ENCODE results near the gene LRRC27. TPM values are rescaled to one million over a fixed set of nuclear protein-coding genes. Genes with fewer than 3 reads are reported as not detected.

LRRC27 gene
- total and polyA plus RNA-seq, 4 experiments from 2014 or later: 0.90 to 3.8 (median 3.0) TPM

GRCh38 chr10:132418527-132419416 lies 86.8 kb downstream of the LRRC27 start:
- Mint-ChIP-seq H3K4me3 (no peak overlapping the region), H3K27me3 (no peaks in the 10 kb centered on the region), H3K4me1 (peaks cover 10 to 35% (median 21%) of the 10 kb centered on the region in 4 donors), H3K27ac (peak overlapping the region in 3 of 7 donors; percentile 42 to 57 (median 57)), H3K9me3 (no peaks in the 10 kb centered on the region), H3K36me3 (peaks cover 8 to 12% of the 10 kb centered on the region in 2 donors)
- ChIA-PET CTCF (ENCODE audit: partially characterized antibody) (interaction anchor here (1.3 kb wide), 1 partner anchor 28 kb away, joined by 3 read pairs; no protein-coding TSS in a partner anchor), POLR2A (ENCODE audit: partially characterized antibody) (no interaction called here)
- Histone ChIP-seq H3K27ac (ENCODE audit: low read depth, low read length) (no peak overlapping the region), H3K27me3 (ENCODE audit: insufficient read depth, low read length) (no peaks in the 10 kb centered on the region), H3K36me3 (ENCODE audit: insufficient read depth, low read length) (no peaks in the 10 kb centered on the region), H3K9me3 (ENCODE audit: control insufficient read depth in 1 of 2, low read length in 2 of 2) (no peaks in the 10 kb centered on the region), H3K4me1 (ENCODE audit: insufficient read depth, low read length) (peaks cover 18% of the 10 kb centered on the region), H3K4me3 (ENCODE audit: low read length in 2 of 2) (no peak overlapping the region)
- DNase-seq: peak in 1 of 5 donors; percentile 36
- intact Hi-C loops (cut with micrococcal nuclease): no loop called here

GRCh38 chr10:132419538-132420468 lies 87.8 kb downstream of the LRRC27 start:
- Mint-ChIP-seq H3K4me3 (no peak overlapping the region), H3K9me3 (no peaks in the 10 kb centered on the region), H3K36me3 (peaks cover 8% of the 10 kb centered on the region in 2 donors), H3K27ac (peak overlapping the region in 4 of 7 donors; percentile 27 to 73 (median 51)), H3K27me3 (no peaks in the 10 kb centered on the region), H3K4me1 (peaks cover 5 to 35% (median 20%) of the 10 kb centered on the region in 4 donors)
- ChIA-PET POLR2A (ENCODE audit: partially characterized antibody) (interaction anchor here (1.0 kb wide), 1 partner anchor 15 kb away, joined by 3 read pairs; no protein-coding TSS in a partner anchor), CTCF (ENCODE audit: partially characterized antibody) (interaction anchor here (1.3 kb wide), 1 partner anchor 27 kb away, joined by 3 read pairs; no protein-coding TSS in a partner anchor)
- peak in 1 of 5 donors; percentile 30 for DNase-seq
- Histone ChIP-seq H3K27me3 (ENCODE audit: insufficient read depth, low read length) (no peaks in the 10 kb centered on the region), H3K4me1 (ENCODE audit: insufficient read depth, low read length) (peaks cover 18% of the 10 kb centered on the region), H3K9me3 (ENCODE audit: control insufficient read depth in 1 of 2, low read length in 2 of 2) (no peaks in the 10 kb centered on the region), H3K4me3 (ENCODE audit: low read length in 2 of 2) (no peak overlapping the region), H3K36me3 (ENCODE audit: insufficient read depth, low read length) (no peaks in the 10 kb centered on the region), H3K27ac (ENCODE audit: low read depth, low read length) (no peak overlapping the region)
- intact Hi-C loops (cut with micrococcal nuclease): no loop called here

GRCh38 chr10:132420469-132420980 lies 88.5 kb downstream of the LRRC27 start:
- peaks cover 5 to 29% (median 13%) of the 10 kb centered on the region in 4 donors for H3K4me1 Mint-ChIP-seq
- Histone ChIP-seq H3K9me3 (ENCODE audit: control insufficient read depth in 1 of 2, low read length in 2 of 2) (no peaks in the 10 kb centered on the region), H3K27me3 (ENCODE audit: insufficient read depth, low read length) (no peaks in the 10 kb centered on the region), H3K4me3 (ENCODE audit: low read length in 2 of 2) (no peak overlapping the region), H3K4me1 (ENCODE audit: insufficient read depth, low read length) (peaks cover 18% of the 10 kb centered on the region), H3K36me3 (ENCODE audit: insufficient read depth, low read length) (no peaks in the 10 kb centered on the region), H3K27ac (ENCODE audit: low read depth, low read length) (no peak overlapping the region)
- no peaks in the 10 kb centered on the region for H3K9me3 Mint-ChIP-seq
- no peak for DNase-seq
- ChIA-PET CTCF (ENCODE audit: partially characterized antibody) (no interaction called here), POLR2A (ENCODE audit: partially characterized antibody) (interaction anchor here (1.0 to 1.3 kb wide), 3 partner anchors 14 to 27 kb away, joined by 3 read pairs; no protein-coding TSS in a partner anchor)
- H3K27ac Mint-ChIP-seq: peak overlapping the region in 3 of 7 donors; percentile 36 to 73 (median 66)
- no peaks in the 10 kb centered on the region for H3K27me3 Mint-ChIP-seq
- H3K36me3 Mint-ChIP-seq: peaks cover 2% of the 10 kb centered on the region in 2 donors
- H3K4me3 Mint-ChIP-seq: no peak overlapping the region
- intact Hi-C loops (cut with micrococcal nuclease): no loop called here

- POLR2A ChIA-PET (ENCODE audit: partially characterized antibody): interaction anchor here (1.0 to 1.3 kb wide), 3 partner anchors 13 to 26 kb away, joined by 3 read pairs; no protein-coding TSS in a partner anchor
- intact Hi-C loops (cut with micrococcal nuclease): no loop called here
- peaks cover 18% of the 10 kb centered on the region for H3K4me1 ChIP-seq (ENCODE audit: insufficient read depth, low read length)
Observed at GRCh38 chr10:132420981-132421846, 89.2 kb downstream of the LRRC27 start.

GRCh38 chr10:132421847-132422751 lies 90.1 kb downstream of the LRRC27 start:
- Histone ChIP-seq H3K9me3 (ENCODE audit: control insufficient read depth in 1 of 2, low read length in 2 of 2) (no peaks in the 10 kb centered on the region), H3K4me1 (ENCODE audit: insufficient read depth, low read length) (peaks cover 18% of the 10 kb centered on the region), H3K27ac (ENCODE audit: low read depth, low read length) (no peak overlapping the region), H3K27me3 (ENCODE audit: insufficient read depth, low read length) (no peaks in the 10 kb centered on the region), H3K4me3 (ENCODE audit: low read length in 2 of 2) (no peak overlapping the region), H3K36me3 (ENCODE audit: insufficient read depth, low read length) (no peaks in the 10 kb centered on the region)
- H3K27ac Mint-ChIP-seq: peak overlapping the region in 4 of 7 donors; percentile 0 to 63 (median 52)
- peaks cover 4 to 28% (median 12%) of the 10 kb centered on the region in 4 donors for H3K4me1 Mint-ChIP-seq
- CTCF ChIA-PET (ENCODE audit: partially characterized antibody): no interaction called here
- H3K9me3 Mint-ChIP-seq: no peaks in the 10 kb centered on the region
- H3K36me3 Mint-ChIP-seq: peaks cover 0 to 1% of the 10 kb centered on the region in 2 donors
- POLR2A ChIA-PET (ENCODE audit: partially characterized antibody): interaction anchor here (1.3 kb wide), 1 partner anchor 25 kb away, joined by 3 read pairs; no protein-coding TSS in a partner anchor
- DNase-seq: no peak
- H3K4me3 Mint-ChIP-seq: no peak overlapping the region
- no peaks in the 10 kb centered on the region for H3K27me3 Mint-ChIP-seq
- intact Hi-C loops (cut with micrococcal nuclease): no loop called here

More at GRCh38 chr10:132420981-132421846, 89.2 kb downstream of the LRRC27 start:
- Histone ChIP-seq H3K36me3 (ENCODE audit: insufficient read depth, low read length) (no peaks in the 10 kb centered on the region), H3K27ac (ENCODE audit: low read depth, low read length) (no peak overlapping the region), H3K4me3 (ENCODE audit: low read length in 2 of 2) (no peak overlapping the region), H3K9me3 (ENCODE audit: control insufficient read depth in 1 of 2, low read length in 2 of 2) (no peaks in the 10 kb centered on the region), H3K27me3 (ENCODE audit: insufficient read depth, low read length) (no peaks in the 10 kb centered on the region)
- Mint-ChIP-seq H3K36me3 (peaks cover 0 to 1% of the 10 kb centered on the region in 2 donors), H3K27me3 (no peaks in the 10 kb centered on the region), H3K9me3 (no peaks in the 10 kb centered on the region), H3K4me3 (no peak overlapping the region), H3K4me1 (peaks cover 4 to 28% (median 12%) of the 10 kb centered on the region in 4 donors), H3K27ac (peak overlapping the region in 1 of 7 donors; percentile 42)
- CTCF ChIA-PET (ENCODE audit: partially characterized antibody): no interaction called here
- DNase-seq: no peak

All from CD4-positive, alpha-beta memory T cell (primary cell).